Myocyte (in vitro differentiated cells): ENCODE data around the gene ITCH. TPM values are rescaled to one million over a fixed set of nuclear protein-coding genes. Genes with fewer than 3 reads are reported as not detected.
"Not testable (repeated sequence)": the region's sequence is repeated elsewhere in the genome, so short reads cannot be mapped to it uniquely, and the experiment has no call there.

ENCODE experiments used
- DNase-seq: peaks from one replicate; pipeline ENCODE4 v3.0.0-alpha.2; 2012; ENCODE audit warnings: low read depth
- total RNA-seq: library from RNA; depleted of rRNA; stranded (reverse); fragments of >200 nt; gene quantifications from 2 replicates; pipeline ENCODE4 v1.2.3, GENCODE V29; 2014

ITCH gene
- total RNA-seq, 1 donor from 2014 or later = 63.7 TPM

- DNase-seq = no peak
Measured at GRCh38 chr20:34507702-34508413, 144.8 kb downstream of the ITCH start.

- DNase-seq = no peak
Measured at GRCh38 chr20:34510575-34510974, 147.5 kb downstream of the ITCH start.

GRCh38 chr20:34511891-34512265 lies 148.8 kb downstream of the ITCH start:
- no peak for DNase-seq

- peak; percentile 35 for DNase-seq
Measured at GRCh38 chr20:34512266-34512954, 149.3 kb downstream of the ITCH start.

GRCh38 chr20:34512955-34513419 lies 149.9 kb downstream of the ITCH start:
- DNase-seq = peak; percentile 23

GRCh38 chr20:34514034-34514433 lies 151.0 kb downstream of the ITCH start:
- not testable (repeated sequence) for DNase-seq

GRCh38 chr20:34514897-34515483 lies 151.9 kb downstream of the ITCH start:
- DNase-seq = no peak

- peak; percentile 41 for DNase-seq
Measured at GRCh38 chr20:34515484-34516246, 152.6 kb downstream of the ITCH start.

- peak; percentile 99 for DNase-seq
Measured at GRCh38 chr20:34516247-34517113, 153.4 kb downstream of the ITCH start, which contains the start of gene DYNLRB1. Gene DYNLRB1, plus strand, starts transcription at chr20:34516422. Its CDS starts 37 bp downstream, at chr20:34516459.

GRCh38 chr20:34517114-34517505 lies 154.0 kb downstream of the ITCH start:
- no peak for DNase-seq

- DNase-seq = not testable (repeated sequence)
Measured at GRCh38 chr20:34518863-34519262, 155.8 kb downstream of the ITCH start.

GRCh38 chr20:34519841-34520240 lies 156.8 kb downstream of the ITCH start:
- DNase-seq = not testable (repeated sequence)

- peak; percentile 97 for DNase-seq
Measured at GRCh38 chr20:34522969-34523871, 160.1 kb downstream of the ITCH start.

GRCh38 chr20:34524426-34524825 lies 161.4 kb downstream of the ITCH start:
- DNase-seq = no peak

GRCh38 chr20:34525342-34525708 lies 162.3 kb downstream of the ITCH start:
- DNase-seq = no peak

GRCh38 chr20:34525709-34526416 lies 162.8 kb downstream of the ITCH start:
- DNase-seq = peak; percentile 99

- no peak for DNase-seq
Measured at GRCh38 chr20:34526466-34526865, 163.4 kb downstream of the ITCH start.

GRCh38 chr20:34527016-34527415 lies 163.9 kb downstream of the ITCH start:
- DNase-seq = no peak

GRCh38 chr20:34528921-34529297 lies 165.8 kb downstream of the ITCH start:
- no peak for DNase-seq
